Measurements from ENCODE around the gene UNKL.

Gene UNKL

DNA sequence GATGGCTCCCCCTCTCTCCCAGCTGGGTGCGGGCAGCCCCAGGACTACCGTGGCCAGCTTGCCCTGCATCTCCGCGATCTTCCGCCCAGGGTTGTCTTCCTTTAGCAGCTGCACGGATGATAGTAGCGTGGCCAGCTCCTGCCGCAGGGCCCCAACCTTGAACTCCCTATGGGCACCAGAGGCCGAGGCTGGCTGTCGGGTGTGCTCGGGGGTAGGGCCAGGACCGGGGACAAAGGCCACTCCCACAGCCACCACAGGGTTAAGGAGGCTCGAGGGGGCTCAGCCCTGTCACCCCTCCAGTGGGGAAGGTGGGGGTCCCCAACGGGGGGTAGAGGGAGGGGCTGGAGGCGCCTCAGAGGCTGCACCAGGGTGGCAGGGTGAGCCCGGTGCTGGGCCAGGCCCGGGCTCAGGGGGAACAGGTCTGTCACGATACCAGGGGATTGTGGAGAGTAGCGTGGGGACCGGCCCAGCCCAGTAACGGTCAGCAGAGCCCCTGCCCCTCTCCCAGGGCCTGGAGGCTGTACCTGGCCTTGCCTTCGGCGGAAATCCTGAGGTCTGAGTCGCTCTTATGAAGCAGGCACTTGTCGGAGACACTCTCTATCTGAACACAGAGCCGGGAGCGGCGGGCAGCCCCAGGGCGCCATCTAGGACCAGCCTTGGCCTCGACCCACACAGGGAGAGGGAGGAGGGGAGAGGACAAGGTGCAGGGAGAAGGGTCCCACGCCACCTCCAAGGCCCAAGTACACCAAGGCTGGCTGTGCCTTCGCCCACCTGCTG, 21.6 kb upstream of the UNKL start:
- TF ChIP-seq, protein P1, sequence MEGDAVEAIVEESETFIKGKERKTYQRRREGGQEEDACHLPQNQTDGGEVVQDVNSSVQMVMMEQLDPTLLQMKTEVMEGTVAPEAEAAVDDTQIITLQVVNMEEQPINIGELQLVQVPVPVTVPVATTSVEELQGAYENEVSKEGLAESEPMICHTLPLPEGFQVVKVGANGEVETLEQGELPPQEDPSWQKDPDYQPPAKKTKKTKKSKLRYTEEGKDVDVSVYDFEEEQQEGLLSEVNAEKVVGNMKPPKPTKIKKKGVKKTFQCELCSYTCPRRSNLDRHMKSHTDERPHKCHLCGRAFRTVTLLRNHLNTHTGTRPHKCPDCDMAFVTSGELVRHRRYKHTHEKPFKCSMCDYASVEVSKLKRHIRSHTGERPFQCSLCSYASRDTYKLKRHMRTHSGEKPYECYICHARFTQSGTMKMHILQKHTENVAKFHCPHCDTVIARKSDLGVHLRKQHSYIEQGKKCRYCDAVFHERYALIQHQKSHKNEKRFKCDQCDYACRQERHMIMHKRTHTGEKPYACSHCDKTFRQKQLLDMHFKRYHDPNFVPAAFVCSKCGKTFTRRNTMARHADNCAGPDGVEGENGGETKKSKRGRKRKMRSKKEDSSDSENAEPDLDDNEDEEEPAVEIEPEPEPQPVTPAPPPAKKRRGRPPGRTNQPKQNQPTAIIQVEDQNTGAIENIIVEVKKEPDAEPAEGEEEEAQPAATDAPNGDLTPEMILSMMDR (IDR thresholded peaks at IDR 0.05): no peak
- Histone ChIP-seq H3K27me3 (peaks cover 0 to 37% of the 10 kb centered on the region in 2 donors), H3K9me3 (no peaks in the 10 kb centered on the region), H3K27ac (no peak overlapping the region), H3K4me1 (no peaks in the 10 kb centered on the region), H3K36me3 (peaks cover 0 to 26% (median 0%) of the 10 kb centered on the region in 3 donors), H3K4me3 (no peak overlapping the region)
- DNase-seq: no peak
- intact Hi-C loops (cut with DNase I; ENCODE audit: low total_unique reads): no loop called here

DNA sequence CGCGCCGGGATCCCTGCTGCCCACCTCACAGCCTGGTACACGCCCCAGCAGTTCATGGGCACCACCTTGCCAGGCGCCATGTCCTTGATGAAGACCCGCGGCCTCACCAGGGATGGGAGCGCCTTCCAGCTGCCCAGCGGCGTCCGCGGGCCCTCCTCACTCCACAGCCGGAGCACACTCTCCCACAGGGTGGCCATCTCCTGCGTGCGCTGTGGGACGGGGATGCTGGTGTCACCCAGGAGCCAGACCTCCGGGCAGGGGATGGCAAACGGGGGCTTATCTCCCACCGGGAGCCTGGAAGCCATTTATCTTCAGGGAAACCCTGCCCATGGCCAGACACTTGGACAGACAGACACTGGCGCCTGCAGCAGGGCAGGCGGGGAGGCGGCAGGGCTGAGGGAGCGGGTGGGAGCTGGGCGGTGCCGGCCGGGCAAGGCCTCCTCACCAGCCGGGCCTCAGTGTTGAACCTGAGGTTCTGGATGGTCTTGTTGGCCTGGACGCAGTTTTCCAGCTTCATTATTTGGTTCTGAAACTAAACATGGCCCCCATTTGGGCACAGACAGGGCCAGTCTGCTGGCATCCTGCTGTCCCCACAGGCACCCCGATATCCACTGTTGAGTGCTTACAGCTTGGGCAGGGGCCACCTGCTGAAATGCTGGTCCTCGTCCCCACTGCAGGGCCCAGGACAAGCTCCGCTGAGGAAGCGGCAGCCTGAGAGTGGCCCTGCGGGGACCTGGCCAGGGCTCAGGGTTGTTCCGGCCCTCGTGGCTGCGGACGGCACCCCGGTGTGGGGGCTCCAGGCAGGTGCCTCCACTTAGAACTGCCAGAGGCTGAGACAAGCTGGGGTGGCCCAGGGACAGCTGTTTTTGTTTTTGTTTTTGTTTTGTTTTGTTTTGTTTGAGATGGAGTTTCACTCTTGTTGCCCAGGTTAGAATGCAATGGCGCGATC, 20.4 kb upstream of the UNKL start:
- intact Hi-C loops (cut with DNase I; ENCODE audit: low total_unique reads): no loop called here
- DNase-seq: no peak
- peaks cover 0 to 26% (median 0%) of the 10 kb centered on the region in 3 donors for H3K36me3 ChIP-seq
- H3K4me1 ChIP-seq: no peaks in the 10 kb centered on the region
- no peak overlapping the region for H3K4me3 ChIP-seq
- peaks cover 0 to 40% of the 10 kb centered on the region in 2 donors for H3K27me3 ChIP-seq
- no peak overlapping the region for H3K27ac ChIP-seq
- TF ChIP-seq, protein P1 (IDR thresholded peaks at IDR 0.05): no peak
- H3K9me3 ChIP-seq: no peaks in the 10 kb centered on the region

DNA sequence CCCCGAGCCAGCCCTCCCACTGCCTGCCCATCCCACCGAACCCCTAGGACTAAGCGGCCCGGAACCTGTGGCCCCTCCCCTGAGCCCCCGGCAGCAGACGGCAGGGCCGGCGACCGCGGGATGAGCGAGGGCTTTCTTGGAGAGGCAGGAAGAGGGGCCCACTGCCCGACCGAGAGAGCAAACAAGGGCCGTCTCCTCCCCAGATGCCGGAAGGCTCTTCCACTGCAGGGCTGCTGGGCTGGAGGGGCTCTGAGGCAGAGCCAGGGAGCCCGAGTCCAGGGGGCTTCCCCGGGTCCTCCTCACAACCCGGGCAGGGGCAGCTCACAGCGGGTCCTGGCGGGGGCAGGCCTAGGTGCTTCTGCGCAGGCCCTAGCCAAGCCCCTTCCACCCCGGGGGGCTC, 19.3 kb upstream of the UNKL start:
- Histone ChIP-seq H3K27me3 (peaks cover 0 to 51% of the 10 kb centered on the region in 2 donors), H3K4me1 (peaks cover 0 to 2% (median 0%) of the 10 kb centered on the region in 4 donors), H3K36me3 (peaks cover 0 to 26% (median 0%) of the 10 kb centered on the region in 3 donors), H3K4me3 (no peak overlapping the region), H3K9me3 (no peaks in the 10 kb centered on the region), H3K27ac (no peak overlapping the region)
- intact Hi-C loops (cut with DNase I; ENCODE audit: low total_unique reads): no loop called here
- TF ChIP-seq, protein P1 (IDR thresholded peaks at IDR 0.05): no peak
- DNase-seq: no peak

DNA sequence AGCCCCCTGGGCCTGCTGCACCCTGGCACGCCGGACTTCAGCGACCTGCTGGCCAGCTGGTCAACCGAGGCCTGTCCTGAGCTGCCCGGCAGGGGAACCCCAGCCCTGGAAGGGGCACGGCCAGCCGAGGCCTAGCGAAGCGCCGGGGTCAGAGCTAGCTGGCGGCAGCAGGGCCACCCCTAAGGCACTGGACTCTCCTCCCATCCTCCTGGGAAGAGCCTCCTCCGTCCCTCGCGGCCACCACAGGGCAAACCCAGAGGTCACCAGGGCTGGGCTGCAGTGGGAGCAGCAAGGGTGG, 18.7 kb upstream of the UNKL start:
- H3K36me3 ChIP-seq: peaks cover 0 to 22% (median 0%) of the 10 kb centered on the region in 3 donors
- no peak overlapping the region for H3K27ac ChIP-seq
- intact Hi-C loops (cut with DNase I; ENCODE audit: low total_unique reads): no loop called here
- H3K27me3 ChIP-seq: peaks cover 0 to 55% of the 10 kb centered on the region in 2 donors
- TF ChIP-seq, protein P1 (IDR thresholded peaks at IDR 0.05): no peak
- H3K9me3 ChIP-seq: no peaks in the 10 kb centered on the region
- no peak overlapping the region for H3K4me3 ChIP-seq
- peaks cover 0 to 8% (median 0%) of the 10 kb centered on the region in 4 donors for H3K4me1 ChIP-seq
- DNase-seq: no peak

DNA sequence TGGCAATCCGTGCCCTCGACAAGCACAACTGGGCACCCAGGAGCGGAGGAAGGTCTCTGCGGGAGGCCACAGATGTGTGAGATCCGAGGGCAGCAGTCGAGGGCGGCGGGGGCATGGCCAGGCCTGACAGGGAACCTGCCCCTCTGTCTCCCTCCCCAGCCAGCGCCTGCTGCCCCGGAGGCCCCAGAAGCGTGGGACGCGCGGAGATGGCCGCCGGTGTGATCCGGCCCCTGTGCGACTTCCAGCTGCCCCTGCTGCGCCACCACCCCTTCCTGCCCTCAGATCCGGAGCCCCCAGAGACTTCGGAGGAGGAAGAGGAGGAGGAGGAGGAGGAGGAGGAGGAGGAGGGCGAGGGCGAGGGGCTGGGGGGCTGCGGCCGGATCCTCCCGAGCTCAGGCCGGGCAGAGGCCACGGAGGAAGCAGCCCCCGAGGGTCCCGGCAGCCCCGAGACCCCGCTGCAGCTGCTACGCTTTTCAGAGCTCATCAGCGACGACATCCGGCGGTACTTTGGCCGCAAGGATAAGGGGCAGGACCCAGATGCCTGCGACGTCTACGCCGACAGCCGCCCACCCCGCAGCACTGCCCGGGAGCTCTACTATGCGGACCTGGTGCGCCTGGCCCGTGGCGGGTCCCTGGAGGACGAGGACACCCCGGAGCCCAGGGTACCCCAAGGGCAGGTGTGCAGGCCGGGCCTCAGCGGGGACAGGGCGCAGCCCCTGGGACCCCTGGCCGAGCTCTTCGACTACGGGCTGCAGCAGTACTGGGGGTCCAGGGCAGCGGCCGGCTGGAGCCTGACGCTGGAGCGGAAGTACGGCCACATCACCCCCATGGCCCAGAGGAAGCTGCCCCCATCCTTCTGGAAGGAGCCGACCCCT, 18.1 kb upstream of the UNKL start:
- DNase-seq: no peak
- Histone ChIP-seq H3K9me3 (no peaks in the 10 kb centered on the region), H3K27me3 (peaks cover 0 to 55% of the 10 kb centered on the region in 2 donors), H3K36me3 (peaks cover 0 to 16% (median 0%) of the 10 kb centered on the region in 3 donors), H3K4me3 (no peak overlapping the region), H3K27ac (no peak overlapping the region), H3K4me1 (peaks cover 0 to 9% (median 0%) of the 10 kb centered on the region in 4 donors)
- intact Hi-C loops (cut with DNase I; ENCODE audit: low total_unique reads): no loop called here
- TF ChIP-seq, protein P1 (IDR thresholded peaks at IDR 0.05): no peak
